NCI-H526 treated with DMSO at 0.1 percent for 48 hours (cell line): Measurements from ENCODE around the gene ZFR2.
"Not testable (repeated sequence)": the region's sequence is repeated elsewhere in the genome, so short reads cannot be mapped to it uniquely, and the experiment has no call there.

Source experiments
- DNase-seq: peaks from one replicate; lab custom pipeline; 2025; lab: John Stamatoyannopoulos, UW

ZFR2 gene

DNA sequence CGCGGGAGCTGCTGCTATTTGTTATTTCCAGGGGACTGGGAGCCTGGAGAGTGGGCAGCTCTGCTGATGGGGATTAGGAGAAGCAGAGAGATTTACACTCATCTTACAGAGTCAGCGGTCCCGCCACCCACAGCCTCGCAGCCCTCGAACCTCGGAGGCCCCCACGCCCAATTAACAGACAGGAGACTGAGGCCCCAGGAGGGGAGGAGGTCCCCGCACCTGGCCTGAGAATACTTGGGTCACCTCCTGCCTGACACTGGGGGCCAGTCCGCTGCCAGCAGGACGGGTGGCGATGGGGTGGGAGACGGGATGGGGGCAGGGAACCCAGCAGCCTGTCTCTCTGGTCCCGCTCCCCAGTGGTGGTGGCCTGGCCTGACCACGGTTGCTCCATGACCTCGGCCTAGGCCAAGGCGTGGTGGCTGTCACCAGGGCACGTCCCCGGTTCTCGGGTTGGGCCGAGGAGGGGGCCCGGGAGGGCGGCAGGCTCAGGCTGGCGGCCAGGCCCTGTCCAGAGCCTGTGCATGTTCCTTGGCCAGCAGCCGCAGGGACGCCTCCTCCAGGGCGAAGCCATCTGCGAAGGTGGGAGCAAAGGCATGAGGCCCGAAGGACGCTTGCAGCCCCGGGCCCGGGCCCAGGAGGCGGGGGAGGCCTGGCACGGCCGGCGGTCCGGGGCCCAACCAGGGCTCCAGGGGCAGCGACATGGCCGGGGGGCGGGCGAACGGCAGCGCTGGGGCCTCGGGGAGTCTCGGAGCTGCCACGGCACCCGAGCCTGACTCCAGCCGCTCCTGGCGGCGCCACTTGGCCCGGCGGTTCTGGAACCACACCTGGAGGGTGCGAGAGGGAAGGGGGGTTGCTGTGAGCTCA lies 98.5 kb downstream of the ZFR2 start:
- no peak for DNase-seq

DNA sequence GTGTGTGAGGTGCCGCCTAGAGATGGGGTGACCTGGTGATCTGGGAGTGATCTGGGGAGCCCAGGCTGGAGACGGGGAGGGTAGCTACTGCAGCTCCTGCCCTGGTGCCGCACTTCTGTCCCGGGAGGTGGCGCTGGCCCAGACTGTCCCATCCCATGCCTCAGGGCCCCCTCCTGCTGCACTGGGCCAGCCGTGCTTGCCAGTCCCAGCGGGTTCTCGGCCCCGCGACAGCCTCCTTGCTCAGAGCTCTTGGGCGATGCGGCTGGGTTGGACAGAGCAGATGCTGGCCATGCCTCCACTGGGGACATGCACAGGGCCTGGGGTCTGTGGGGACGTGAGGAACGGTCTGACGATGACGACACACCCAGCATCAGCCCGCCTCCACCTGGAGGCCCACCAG lies 99.3 kb downstream of the ZFR2 start:
- no peak for DNase-seq

DNA sequence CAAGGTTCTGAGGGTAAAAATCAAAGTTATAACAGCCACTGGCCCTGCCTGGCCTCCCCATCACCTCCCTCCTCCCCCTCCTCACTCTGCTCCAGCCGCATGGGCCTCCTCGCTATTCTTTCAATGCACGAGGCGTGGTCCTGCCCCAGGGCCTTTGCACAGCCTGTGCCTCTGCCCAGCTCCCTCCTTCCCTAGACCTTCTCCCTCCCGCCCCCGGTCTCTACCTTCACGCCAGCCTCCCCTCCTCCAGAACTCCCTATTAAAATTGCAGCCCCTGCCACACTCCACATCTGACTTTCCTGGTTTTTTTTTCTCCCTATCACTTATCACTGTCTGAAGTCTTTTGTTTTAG lies 100.1 kb downstream of the ZFR2 start:
- no peak for DNase-seq

DNA sequence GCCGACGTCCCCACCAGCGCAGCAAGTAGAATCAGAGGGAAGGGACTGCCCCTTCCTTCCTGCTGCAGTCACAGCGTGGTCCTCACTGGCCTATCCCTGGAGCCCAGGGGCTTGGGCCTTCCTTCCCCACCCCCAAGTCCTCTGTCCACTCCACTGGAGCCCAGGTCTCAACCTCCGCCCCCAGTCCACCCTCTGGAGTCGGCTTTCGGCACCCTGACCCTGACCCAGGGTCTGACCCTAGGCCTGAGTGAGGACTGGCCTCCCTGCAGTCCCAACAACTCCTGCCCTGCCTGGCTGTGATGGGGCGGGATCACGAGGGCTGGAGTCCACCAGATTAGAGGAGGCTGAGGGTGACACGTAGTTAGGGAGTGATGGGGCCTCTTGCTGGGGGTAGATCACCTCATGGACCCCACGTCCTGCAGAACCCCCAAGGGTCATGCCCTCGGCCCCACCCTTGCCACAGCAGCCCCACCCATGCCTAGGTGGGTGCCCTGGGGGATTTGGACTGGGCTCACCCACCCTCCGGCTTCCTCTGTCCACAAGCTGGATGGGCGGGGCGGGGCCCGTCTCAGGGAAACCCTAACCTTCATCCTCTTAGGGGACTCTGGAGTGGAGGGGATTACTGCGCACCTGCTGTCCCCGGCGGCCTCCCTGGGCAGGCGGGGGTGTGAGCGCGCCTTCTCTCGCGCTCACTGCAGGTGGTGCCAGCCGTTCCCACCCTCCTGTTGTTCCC lies 100.7 kb downstream of the ZFR2 start:
- no peak for DNase-seq

DNA sequence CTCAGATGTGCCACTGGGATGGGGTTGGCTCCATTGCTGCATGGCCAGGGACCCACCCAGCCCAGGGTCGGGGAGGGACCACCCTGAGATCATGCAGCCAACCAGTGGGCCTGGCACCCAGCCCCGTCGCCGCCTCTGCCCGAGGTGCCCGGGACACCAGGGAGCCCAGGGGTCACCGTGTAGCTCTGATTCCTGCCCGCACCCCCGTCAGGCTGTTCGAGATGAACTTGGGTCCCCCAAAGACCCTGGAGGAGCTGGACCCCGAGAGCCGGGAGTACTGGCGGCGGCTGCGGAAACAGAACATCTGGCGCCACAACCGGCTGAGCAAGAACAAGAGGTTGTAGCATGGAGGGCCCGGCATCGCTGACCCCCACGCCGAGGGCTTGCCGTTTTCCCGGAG lies 101.8 kb downstream of the ZFR2 start:
- no peak for DNase-seq

DNA sequence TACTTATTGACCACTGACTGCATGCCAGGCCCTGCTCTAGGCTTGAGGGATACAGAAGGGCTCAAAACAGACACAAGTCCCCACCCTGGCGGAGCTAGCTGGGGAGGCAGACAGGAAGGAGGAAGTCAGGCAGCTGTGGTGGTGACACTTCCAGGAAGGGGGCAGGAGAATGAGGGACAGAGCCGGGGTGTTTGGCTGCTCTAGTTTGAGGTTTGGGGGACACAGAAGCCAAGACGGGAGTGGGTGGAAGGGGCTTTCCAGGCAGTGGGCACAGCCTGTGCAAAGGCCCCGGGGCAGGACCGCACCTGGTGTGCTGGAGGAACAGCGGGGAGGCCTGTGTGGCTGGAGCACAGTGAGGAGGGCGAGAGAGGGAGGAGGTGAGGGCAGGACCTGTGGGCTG lies 102.3 kb downstream of the ZFR2 start:
- DNase-seq, result no peak

DNA sequence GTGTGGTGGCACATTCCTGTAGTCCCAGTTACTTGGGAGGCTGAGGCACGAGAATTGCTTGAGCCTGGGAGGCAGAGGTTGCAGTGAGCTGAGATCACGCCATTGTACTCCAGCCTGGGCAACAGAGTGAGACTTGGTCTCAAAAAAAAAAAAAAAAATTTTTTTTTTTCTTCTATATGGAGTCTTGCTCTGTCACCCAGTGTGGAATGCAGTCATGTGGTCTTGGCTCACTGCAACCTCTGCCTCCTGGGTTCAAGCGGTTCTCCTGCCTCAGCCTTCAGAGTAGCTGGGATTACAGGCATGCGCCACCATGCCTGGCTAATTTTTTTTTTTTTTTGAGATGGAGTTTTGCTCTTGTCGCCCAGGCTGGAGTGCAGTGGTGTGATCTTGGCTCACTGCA lies 103.1 kb downstream of the ZFR2 start:
- DNase-seq, result not testable (repeated sequence)

DNA sequence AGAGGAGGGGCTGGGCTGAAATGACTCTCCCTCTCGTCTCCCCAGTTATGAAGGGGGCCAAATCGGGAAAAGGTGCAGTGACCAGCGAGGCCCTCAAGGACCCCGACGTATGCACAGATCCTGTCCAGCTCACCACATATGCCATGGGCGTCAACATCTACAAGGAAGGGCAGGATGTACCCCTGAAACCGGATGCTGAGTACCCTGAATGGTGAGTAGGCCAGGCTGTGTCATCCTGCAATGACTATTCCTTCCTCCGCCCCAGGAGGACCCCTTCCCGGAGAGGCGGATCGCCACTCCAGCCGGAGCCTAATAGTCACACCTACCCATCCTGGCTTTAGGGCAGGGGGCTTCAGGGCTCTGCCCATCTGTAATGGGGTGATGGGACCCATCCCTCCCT lies 103.7 kb downstream of the ZFR2 start:
- no peak for DNase-seq

DNA sequence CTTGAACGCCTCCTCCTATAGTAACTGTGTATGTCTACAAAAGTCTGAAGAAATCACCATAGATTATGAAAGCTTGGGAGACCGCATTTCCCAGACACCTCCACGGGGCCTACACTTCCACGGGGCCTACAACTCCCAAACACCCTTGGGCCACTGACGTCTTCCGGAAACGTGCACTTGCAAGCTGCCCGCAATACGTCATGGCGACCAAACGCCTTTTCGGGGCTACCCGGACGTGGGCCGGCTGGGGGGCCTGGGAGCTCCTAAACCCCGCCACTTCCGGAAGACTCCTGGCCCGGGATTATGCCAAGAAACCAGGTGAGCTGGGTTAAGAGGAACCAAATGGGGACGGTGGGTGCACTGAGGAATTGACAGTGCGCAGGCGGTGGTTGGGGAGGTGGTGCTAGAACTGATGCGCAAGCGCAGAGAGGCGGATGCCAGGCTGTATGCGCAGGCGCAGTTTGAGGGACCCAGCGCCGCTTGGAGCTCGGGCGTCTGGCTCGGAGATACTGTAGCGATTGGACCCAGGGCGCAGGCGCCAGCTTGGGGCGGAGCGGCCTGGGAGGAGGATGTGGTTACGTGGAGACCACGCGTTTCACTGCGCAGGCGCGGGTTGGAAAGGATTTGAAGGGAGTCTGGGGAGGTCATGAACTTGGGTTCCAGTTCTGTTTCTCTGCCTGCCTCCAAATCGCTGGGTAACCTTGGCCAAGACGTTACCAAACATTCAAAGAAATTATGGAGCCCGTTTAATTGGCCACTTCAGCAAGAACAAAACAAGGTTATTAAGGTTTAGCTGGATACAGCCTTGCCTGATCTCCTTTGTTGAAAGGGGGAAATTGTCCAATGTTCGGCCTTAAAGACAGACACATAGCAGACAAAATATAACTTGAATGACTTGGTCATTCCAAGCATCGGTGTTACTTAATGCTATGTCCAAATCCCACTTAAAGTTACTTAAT lies 106.1 kb downstream of the ZFR2 start, which contains the start of gene MRPL54:
Gene MRPL54 (plus strand): TSS at position 182 of the 959 bp plus-strand sequence. CDS start 19 bp downstream, at position 201.
- peak; percentile 87 for DNase-seq

DNA sequence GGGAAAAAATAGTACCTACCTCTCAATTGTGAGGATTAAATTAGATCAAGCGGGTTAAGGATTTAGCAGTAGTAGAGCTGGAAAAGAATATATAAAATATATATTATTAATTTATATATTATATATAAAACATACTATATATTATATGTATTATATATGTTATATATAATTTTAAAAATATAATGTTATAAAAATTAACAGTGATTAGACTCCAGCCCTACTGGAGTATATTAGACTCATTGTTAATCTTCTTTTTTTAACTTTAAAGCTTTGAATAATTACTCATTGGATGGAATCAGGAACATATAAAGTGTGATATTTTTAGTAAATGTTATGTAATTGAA lies 106.7 kb downstream of the ZFR2 start:
- DNase-seq, result no peak

DNA sequence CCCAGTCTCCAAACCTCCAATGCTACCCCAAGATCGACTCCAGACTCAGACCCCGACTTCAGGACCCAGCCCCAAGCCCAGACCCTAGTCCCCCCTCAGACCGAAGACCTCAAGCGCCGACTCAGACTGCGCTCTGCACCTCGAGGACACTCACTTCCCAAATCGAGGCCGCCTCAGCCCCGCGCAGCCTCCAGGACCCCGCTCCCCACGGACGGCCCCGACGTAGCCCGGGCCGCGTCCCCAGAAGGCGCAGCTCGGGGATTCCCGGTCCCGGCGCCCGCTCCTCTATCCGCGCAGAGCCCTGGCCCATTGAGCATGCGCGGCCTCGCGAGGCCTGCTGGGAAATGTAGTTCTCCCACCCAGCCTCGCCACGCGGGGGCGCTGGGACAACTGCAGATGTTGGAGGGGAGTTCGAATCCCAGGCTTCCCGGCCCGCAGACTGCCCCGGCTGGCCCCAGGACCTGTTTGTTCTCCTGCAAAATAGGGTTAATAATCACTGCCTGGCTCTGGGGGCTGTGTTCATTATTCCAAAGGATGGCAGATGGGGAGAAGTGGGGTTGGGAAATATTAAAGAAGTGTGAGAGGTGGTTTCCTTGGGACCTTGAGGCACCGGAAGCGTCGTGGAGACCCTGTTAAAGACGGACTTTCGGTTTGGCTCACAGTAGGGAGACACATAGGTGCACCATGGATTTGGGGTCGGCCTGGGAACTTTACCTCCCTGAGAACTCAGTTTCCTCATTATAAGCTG lies 107.3 kb downstream of the ZFR2 start, which contains the start of gene APBA3:
Gene APBA3 (minus strand): TSS at position 311 of the 748 bp plus-strand sequence. CDS start 1,428 bp downstream, outside the sequence.
- DNase-seq, result peak; percentile 34

DNA sequence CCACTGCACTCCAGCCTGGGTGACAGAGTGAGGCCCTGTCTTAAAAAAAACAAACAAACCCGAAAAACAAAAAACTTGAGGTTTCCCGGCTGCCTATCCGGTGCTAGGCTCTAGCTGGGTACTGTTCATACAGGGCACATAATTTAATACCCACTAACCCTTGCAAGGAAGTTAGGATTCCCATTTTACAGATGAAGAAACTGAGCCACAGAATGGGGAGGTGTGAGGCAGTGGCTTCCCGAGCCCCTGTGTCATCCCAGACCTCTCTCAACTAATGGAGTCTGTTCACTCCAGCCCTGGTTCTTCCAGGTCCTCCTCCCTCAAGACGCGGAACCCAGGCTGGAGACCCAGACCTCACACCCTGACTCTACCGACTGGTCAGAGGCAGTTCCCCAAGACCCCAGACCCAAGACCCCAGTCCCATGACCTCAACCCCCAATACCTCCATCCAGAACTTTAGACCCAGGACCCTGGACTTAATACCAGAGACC lies 107.9 kb downstream of the ZFR2 start:
- no peak for DNase-seq

DNA sequence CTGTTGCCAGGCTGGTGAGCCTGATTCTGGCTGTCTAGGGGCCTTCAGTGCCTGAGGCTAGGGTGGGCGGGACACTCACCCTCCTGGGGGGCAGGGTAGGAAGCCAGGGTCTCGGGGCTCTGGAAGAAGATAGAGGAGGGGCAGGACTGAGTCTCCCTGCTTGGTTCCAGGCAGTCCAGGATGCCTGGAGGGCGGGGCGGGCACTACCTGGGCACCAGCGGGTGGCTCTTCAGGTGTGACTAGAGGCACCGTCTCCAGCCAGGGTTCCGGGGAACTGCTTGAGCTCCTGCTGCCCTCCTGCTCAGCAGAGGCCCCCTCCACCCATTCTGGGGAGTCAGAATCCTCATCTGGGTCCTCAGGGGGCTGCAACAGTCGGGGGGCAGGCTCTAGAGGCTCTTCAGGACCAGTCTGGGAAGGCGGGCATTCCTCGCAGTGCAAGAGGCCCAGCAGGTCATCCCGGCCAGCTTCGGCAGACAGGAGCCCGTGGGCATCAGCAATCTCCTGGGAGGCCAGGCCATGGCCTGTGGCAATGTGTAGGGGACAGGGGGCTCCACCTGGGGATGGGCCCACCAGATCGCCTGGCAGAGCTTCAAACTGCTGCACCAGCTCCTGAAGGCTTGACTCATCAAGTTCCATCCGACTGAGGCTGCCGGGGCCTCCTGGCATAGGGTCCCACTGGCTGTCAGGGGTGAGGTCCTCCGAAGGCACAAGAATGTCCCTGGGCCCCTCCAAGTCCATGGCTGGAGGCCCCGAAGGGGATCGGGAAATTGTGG lies 109.2 kb downstream of the ZFR2 start:
- DNase-seq, result no peak

DNA sequence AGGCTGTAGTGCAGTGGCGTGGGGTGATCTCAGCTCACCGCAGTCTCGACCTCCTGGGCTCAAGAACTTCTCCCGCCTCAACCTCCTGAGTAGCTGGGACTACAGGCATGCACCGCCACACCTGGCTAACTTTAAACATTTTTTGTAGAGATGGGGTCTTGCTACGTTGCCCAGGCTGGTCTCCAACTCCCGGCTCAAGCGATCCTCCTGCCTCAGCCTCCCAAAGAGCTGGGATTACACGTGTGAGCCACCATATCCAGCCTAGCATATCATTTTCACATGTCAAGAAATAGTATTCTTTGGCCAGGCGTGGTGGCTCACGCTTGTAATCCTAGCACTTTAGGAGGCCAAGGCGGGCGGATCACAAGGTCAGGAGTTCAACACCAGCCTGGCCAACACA lies 110.5 kb downstream of the ZFR2 start:
- DNase-seq, result not testable (repeated sequence)

DNA sequence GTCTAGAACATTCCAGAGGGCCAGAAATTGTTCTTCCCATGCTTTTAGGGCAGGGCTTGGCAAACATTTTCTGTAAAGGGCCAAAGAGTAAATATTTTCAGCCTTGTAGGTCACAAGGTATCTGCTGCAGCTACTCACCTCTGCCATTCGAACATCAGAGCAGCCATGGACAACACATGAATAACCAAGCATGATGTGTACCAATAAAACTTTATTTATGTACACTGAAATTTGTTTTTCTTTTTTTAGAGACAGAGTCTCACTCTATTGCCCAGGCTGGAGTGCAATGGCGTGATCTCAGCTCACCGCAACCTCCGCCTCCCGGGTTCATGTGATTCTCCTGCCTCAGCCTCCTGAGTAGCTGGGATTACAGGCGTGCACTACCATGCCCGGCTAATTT lies 111.1 kb downstream of the ZFR2 start:
- DNase-seq, result not testable (repeated sequence)
